ENCODE data around the gene TRIM2. TPM values are rescaled to one million over a fixed set of nuclear protein-coding genes. Genes with fewer than 3 reads are reported as not detected.

TRIM2 gene
- total and polyA plus RNA-seq, 8 donors, result 11.0 to 39.2 (median 21.4) TPM

- Histone ChIP-seq H3K36me3 (peaks cover 0 to 4% (median 0%) of the 10 kb centered on the region in 3 donors), H3K9me3 (no peaks in the 10 kb centered on the region), H3K27me3 (no peaks in the 10 kb centered on the region), H3K27ac (no peak overlapping the region), H3K4me3 (no peak overlapping the region), H3K4me1 (no peaks in the 10 kb centered on the region)
- no peak for FAIRE-seq
- no peak for DNase-seq
- intact Hi-C loops (cut with DNase I), result loop anchor here in 2 of 3 donors (5.0 to 10.0 kb wide), 3 partner anchors 108 to 173 kb away; no protein-coding TSS in a partner anchor
- no peak for ATAC-seq
- whole genome bisulfite sequencing, 2 donors, result 86 to 100% methylated on average over 1 of the region's 1 CpG
- TF ChIP-seq, protein P1, sequence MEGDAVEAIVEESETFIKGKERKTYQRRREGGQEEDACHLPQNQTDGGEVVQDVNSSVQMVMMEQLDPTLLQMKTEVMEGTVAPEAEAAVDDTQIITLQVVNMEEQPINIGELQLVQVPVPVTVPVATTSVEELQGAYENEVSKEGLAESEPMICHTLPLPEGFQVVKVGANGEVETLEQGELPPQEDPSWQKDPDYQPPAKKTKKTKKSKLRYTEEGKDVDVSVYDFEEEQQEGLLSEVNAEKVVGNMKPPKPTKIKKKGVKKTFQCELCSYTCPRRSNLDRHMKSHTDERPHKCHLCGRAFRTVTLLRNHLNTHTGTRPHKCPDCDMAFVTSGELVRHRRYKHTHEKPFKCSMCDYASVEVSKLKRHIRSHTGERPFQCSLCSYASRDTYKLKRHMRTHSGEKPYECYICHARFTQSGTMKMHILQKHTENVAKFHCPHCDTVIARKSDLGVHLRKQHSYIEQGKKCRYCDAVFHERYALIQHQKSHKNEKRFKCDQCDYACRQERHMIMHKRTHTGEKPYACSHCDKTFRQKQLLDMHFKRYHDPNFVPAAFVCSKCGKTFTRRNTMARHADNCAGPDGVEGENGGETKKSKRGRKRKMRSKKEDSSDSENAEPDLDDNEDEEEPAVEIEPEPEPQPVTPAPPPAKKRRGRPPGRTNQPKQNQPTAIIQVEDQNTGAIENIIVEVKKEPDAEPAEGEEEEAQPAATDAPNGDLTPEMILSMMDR (IDR thresholded peaks at IDR 0.05), result no peak
Measured at GRCh38 chr4:153314915-153315314, 110.7 kb downstream of the TRIM2 start.

- TF ChIP-seq, protein P1 (IDR thresholded peaks at IDR 0.05), result peak in 3 of 4 donors; percentile 22 to 61 (median 57)
- FAIRE-seq, result peak; percentile 5
- Histone ChIP-seq H3K27ac (no peak overlapping the region), H3K4me1 (no peaks in the 10 kb centered on the region), H3K27me3 (no peaks in the 10 kb centered on the region), H3K36me3 (peaks cover 0 to 15% (median 0%) of the 10 kb centered on the region in 3 donors), H3K9me3 (no peaks in the 10 kb centered on the region), H3K4me3 (no peak overlapping the region)
- DNase-seq, result peak in 1 of 6 donors; percentile 35
- 71 to 79% methylated on average over 2 of the region's 2 CpGs for WGBS, 2 donors
- peak; percentile 63 to 93 (median 92) for ATAC-seq
- intact Hi-C loops (cut with DNase I), result loop anchor here in 2 of 3 donors (5.0 to 10.0 kb wide), 3 partner anchors 112 to 177 kb away; no protein-coding TSS in a partner anchor
Measured at GRCh38 chr4:153318696-153319320, 114.6 kb downstream of the TRIM2 start.

DNA sequence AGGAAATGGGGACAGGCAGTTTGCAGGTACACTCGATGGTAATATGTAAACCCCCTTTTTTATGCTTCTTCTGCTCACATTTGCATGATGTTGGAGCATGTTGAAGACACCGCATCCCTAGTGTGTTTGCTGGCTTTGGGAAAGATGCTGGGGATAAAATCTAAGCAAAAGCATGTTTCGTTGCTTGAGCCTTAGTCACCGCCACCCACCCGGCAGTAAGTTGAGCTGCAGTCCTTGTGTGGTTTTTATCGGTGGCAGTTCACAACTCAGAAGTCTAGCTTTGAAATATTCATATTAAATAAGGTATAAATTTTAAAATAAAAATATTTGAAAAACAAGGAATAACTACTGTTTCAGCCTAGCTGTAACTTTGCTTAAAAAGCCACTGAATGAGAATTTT is 118.5 kb downstream of the TRIM2 start:
- no peaks in the 10 kb centered on the region for H3K9me3 ChIP-seq
- no peak overlapping the region for H3K4me3 ChIP-seq
- intact Hi-C loops (cut with DNase I), result no loop called here
- FAIRE-seq (no peak), ATAC-seq (no peak), DNase-seq (no peak)
- 74 to 86% methylated on average over 6 of the region's 6 CpGs for WGBS, 2 donors
- peaks cover 0 to 11% (median 0%) of the 10 kb centered on the region in 3 donors for H3K36me3 ChIP-seq
- no peaks in the 10 kb centered on the region for H3K4me1 ChIP-seq
- TF ChIP-seq, protein P1 (IDR thresholded peaks at IDR 0.05), result no peak
- H3K27ac ChIP-seq, result no peak overlapping the region
- H3K27me3 ChIP-seq, result no peaks in the 10 kb centered on the region

GRCh38 chr4:153324046-153324445 is 119.8 kb downstream of the TRIM2 start:
- FAIRE-seq (no peak), ATAC-seq (no peak), DNase-seq (no peak)
- intact Hi-C loops (cut with DNase I), result no loop called here
- TF ChIP-seq, protein P1 (IDR thresholded peaks at IDR 0.05), result no peak
- H3K36me3 ChIP-seq, result peaks cover 0 to 11% (median 0%) of the 10 kb centered on the region in 3 donors
- no peak overlapping the region for H3K27ac ChIP-seq
- H3K9me3 ChIP-seq, result no peaks in the 10 kb centered on the region
- no peaks in the 10 kb centered on the region for H3K4me1 ChIP-seq
- no peak overlapping the region for H3K4me3 ChIP-seq
- 57 to 65% methylated on average over 3 of the region's 3 CpGs for WGBS, 2 donors
- no peaks in the 10 kb centered on the region for H3K27me3 ChIP-seq

DNA sequence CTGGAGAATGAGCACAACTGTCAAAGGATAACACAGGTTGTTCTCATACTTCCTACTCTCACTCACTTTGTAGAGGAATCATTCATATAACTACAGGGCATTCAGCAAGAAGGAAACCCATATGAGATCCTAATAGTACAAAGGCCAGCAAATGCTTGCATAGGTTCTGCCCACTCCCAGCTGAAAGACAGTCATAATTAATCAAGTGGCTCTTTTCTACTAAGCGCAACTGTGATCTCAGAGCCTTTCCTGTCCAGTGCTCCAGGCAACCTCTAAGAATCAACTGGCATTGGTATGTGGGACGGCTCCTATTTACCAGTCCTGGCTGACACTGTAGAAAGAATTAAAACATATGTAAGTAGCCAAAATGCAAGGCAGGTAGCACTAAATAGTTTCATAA is 121.3 kb downstream of the TRIM2 start:
- ATAC-seq, result no peak
- H3K4me1 ChIP-seq, result no peaks in the 10 kb centered on the region
- FAIRE-seq, result no peak
- H3K27me3 ChIP-seq, result no peaks in the 10 kb centered on the region
- intact Hi-C loops (cut with DNase I), result no loop called here
- WGBS, 2 donors, result 92 to 93% methylated on average over 2 of the region's 2 CpGs
- H3K9me3 ChIP-seq, result no peaks in the 10 kb centered on the region
- no peak overlapping the region for H3K4me3 ChIP-seq
- DNase-seq, result no peak
- H3K27ac ChIP-seq, result no peak overlapping the region
- TF ChIP-seq, protein P1 (IDR thresholded peaks at IDR 0.05), result no peak
- H3K36me3 ChIP-seq, result peaks cover 0 to 16% (median 0%) of the 10 kb centered on the region in 3 donors
